Ovary (tissue), 3 donors: ENCODE results near the gene PCDHA11.

Experiments
- EP300 ChIP-seq: sonication (generic); formaldehyde crosslinking; IDR thresholded peaks from one replicate; pipeline ENCODE4 v1.6.1; 2017; ENCODE audit warnings: antibody characterized with exemption
- POLR2A ChIP-seq: fragments of 450-650 bp; IDR thresholded peaks from one replicate; pipeline ENCODE4 v1.6.1; 2017; ENCODE audit warnings: antibody characterized with exemption, mild to moderate bottlenecking, moderate library complexity
- TF ChIP-seq, protein P1 (sequence below), 3 donors: fragments of 450-650 bp in 2 of 3; fragments of 200-600 bp in 1 of 3; IDR thresholded peaks; one replicate each; pipeline versions ENCODE4 v1.5.1 to v1.8.0; 2016 to 2022; ENCODE audit warnings: antibody characterized with exemption in 3 of 3, mild to moderate bottlenecking in 1 of 3
- donor health status: DM: no; HTN: no; CAD: no.

DNA sequence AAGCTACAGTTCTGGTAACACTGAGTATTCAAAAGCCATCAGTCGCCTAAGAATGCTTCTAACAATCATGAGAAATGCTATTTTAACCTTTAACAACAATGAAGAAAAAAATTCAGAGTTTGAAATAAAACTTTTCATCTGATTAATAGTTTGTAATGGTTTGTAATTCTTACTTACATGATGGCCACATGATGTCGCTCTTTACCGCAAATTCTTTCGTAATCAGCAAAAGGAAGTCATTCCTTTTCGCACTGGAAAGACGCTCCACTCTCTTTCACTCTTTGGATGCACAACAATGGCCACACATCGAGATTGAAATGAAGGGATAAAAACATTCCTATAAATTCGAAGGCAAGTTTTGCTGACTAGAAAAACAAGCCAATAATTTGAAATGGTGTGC, 34.8 kb upstream of the PCDHA11 start, which contains the start of gene PCDHA7:
- TF ChIP-seq, protein P1, sequence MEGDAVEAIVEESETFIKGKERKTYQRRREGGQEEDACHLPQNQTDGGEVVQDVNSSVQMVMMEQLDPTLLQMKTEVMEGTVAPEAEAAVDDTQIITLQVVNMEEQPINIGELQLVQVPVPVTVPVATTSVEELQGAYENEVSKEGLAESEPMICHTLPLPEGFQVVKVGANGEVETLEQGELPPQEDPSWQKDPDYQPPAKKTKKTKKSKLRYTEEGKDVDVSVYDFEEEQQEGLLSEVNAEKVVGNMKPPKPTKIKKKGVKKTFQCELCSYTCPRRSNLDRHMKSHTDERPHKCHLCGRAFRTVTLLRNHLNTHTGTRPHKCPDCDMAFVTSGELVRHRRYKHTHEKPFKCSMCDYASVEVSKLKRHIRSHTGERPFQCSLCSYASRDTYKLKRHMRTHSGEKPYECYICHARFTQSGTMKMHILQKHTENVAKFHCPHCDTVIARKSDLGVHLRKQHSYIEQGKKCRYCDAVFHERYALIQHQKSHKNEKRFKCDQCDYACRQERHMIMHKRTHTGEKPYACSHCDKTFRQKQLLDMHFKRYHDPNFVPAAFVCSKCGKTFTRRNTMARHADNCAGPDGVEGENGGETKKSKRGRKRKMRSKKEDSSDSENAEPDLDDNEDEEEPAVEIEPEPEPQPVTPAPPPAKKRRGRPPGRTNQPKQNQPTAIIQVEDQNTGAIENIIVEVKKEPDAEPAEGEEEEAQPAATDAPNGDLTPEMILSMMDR (IDR thresholded peaks at IDR 0.05): no peak
- TF ChIP-seq POLR2A (no peak), EP300 (no peak)
